ACHN (cell line): ENCODE data around the gene RABL2A.
"Not testable (repeated sequence)": the region's sequence is repeated elsewhere in the genome, so short reads cannot be mapped to it uniquely, and the experiment has no call there.

Experiments
- DNase-seq: peaks from one replicate; pipeline ENCODE4 v3.0.0-alpha.2; 2015
- in situ Hi-C: cut with HindIII; loops from 2 replicates; pipeline ENCODE4 v1.10.0; 2017; ENCODE audit warnings: low sequenced_read_pairs, low pct_ligation_motif_present, low pct_unique_long_range_greater_than_20kb

Gene RABL2A

DNA sequence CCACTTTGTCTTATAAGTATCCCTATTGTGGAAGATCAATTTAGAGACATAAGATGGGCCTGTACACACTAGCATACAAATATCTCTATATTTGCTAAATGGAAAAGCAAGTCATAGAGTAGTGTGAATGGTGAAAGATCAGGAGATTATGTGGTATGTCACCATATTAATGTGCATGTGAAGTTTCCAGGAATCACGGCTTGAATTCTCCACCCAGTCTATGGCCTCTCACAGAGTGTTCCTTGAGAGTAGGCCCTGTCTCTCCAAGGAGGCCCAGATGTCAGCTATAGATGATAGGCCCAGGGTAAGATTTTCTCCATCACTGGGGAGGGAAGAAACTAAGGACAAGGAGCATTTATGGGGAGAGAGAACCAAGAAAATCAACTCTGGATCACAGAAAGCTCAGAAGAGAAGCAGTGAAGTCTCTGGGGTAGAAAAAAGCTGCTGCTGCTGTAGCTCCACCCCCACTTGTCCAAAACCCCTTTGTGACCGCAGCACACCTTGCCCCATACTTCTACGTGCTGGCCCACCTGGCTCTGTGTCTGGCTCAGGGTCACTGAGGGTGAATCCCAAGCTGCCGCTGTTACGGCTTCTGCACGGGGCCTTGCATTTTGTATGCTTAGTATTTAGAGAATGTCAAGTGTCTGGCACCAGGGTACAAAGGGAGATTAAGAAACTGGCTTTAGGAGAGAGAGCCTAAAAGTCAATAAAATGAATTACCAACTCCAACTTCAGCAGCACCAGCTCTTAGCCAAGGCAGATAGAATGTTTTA, 37.9 kb downstream of the RABL2A start:
- in situ Hi-C loops, DNase-seq: not testable (repeated sequence)

DNA sequence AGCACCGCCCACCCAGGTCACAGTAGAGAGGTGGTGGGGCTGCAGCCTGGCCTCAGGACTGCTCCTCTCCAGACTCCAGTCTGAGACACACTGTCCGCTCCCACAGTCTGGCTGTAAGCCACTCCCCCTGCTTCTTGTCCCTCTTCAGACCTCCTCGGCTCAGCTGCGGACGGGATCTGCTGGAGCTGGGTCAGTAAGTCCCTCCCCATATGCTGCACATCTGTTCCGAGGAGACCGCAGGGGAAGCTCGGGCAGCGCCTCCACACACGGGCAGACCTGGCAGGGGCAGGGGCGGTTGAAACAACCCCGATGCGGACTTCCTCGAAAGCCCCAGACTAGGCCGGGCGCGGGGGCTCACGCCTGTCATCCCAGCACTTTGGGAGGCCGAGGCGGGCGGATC, 41.9 kb downstream of the RABL2A start:
- DNase-seq, in situ Hi-C loops: not testable (repeated sequence)

DNA sequence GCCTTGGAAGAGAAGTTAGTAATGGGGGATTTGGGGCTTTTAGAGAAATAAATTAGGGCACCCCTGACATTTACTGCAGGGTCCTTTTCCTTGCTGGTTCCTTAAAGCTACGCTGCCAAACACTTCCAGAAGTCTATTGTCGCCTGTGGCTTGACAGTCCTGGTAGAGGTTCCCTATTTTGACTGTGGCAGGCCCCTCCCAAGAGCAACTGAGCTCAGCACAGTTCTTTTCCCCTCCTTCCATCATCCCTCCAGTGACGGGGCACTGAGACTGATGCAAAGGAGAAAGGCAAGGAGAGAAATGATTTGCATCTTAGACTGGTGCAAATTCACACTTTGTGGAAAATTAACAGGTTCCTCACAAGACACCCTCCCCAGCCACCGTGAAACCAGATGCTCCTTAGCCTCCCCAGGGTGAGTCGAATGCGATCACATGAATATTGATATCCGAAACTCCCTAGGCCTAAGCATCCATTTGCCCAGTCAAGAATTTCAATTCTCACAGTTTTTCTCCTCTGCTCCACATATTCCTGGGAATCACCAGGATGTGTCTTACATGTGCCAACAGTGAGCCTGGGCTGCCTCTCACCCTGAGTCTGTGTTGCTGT, 45.4 kb downstream of the RABL2A start:
- DNase-seq = no peak
- in situ Hi-C loops = no loop called here

DNA sequence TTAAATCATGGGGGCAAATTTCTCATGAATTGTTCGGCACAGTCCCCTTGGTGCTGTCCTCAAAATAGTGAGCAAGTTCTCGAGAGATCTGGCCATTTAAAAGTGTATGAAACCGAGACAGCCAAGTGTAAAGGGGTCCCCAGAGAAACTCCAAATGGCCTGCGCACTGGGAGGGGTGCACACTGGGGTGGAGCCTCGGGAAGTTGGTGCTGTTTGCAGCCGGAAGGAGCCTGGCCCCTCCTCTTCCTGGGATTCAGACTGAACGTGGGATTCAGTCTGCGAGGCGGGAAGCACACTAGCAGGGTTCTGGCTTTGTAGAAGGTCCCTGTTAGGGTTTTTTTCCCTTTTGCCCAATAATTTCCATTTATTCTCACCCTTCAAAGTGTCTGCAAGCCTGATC, 48.8 kb downstream of the RABL2A start:
- no peak for DNase-seq
- in situ Hi-C loops = no loop called here

DNA sequence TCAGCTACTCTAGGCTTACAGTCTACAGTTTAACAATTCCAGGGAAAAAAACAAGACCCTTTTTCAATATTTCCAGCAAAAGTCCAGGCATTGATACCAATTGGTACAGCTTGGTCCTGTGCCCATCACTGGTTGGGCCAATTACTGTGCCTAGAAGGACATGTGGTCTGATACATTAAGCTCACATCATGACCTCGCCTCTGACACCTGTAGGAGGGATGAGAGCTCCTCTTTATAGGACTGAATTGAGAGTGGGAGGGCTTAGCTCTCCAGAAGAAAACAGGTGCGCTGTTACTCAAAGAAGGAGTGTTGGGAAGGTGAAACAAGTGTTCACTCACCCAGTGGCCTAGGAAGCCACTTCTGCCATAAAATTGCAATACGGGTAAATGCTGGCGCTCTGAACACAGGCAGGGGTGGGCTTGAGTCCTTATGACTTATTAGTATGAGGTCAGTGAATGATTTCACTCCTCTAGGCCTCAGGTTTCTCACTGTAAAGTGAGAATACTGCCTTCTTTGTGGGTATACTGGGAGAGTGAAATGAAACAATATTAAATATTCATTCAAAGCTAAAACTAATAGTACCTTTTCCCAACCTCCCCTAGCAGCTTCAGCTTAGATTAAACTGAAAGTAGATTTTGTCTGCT, 49.7 kb downstream of the RABL2A start:
- in situ Hi-C loops = no loop called here

DNA sequence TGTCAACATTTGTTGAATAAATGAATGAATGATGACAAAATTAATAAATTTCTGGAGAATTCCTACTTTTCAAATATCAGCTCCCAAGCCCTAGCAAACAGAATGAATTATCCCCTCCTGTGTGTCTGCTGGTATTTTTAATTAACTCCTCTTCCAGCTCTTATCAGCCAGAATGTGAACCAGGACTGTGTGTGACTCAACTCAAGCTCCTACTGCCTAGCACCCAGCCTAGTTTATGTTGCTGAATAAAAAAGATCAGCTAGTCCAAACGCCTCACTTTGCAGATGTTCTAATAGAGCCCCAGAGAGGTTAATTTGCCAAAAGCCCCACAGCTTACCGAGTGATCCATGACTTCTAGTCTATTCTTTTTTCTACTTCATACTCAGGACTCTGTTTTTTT, 50.3 kb downstream of the RABL2A start:
- in situ Hi-C loops = no loop called here
- no peak for DNase-seq

More for the DNA sequence above, 49.7 kb downstream of the RABL2A start:
- DNase-seq = no peak

DNA sequence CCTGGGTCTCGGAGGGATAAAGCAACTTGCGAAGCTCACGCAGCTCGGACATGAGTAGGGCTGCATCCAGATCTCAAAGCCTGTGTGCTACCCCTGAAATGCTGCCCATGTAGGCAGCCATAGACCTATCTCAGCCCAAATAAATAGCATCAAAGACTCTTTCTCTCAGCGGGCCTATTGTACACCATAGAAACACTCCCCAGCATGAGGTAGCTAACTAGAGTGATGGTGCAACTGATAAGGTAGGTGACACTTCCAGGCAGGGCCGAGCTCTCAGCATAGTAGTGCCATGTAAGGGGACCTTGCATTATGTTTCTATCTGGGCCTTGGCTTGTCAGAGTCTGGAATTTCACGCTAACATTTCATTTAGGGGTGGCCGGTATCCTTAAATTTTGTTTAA, 52.4 kb downstream of the RABL2A start:
- in situ Hi-C loops = no loop called here
- no peak for DNase-seq

DNA sequence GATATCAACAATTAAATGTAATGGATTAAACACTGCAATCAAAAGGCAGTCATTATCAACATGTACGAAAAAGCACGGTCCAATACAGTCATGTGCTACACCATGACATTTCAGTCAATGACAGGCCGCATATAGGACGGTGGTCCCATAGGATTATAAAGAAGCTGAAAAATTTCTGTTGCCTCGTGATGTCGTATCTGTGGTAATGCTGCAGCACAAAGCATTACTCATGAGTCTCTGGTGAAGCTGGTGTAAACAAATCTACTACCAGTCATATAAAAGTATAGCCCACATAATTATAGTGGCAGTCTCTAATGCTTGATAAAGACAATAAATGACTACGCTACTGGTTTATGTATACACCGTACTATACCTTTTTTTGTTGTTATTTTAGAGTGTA, 58.4 kb downstream of the RABL2A start:
- no peak for DNase-seq
- in situ Hi-C loops = no loop called here

DNA sequence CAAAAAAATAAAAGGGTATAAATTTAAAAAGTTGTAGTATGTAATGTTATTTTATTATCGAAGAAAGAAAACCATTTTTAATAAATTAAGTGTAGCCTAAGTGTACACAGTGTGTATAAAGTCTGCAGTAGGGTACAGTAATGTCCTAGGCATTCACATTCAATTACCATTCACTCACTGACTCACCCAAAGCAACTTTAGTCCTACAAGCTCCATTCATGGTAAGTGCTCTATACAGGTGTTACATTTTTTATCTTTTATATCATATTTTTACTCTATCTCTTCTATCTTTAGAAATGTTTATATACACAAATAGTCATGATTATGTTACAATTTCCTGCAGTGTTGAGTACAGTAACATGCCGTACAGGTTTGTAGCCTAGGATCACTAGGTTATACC, 59.5 kb downstream of the RABL2A start:
- no peak for DNase-seq
- in situ Hi-C loops = no loop called here

DNA sequence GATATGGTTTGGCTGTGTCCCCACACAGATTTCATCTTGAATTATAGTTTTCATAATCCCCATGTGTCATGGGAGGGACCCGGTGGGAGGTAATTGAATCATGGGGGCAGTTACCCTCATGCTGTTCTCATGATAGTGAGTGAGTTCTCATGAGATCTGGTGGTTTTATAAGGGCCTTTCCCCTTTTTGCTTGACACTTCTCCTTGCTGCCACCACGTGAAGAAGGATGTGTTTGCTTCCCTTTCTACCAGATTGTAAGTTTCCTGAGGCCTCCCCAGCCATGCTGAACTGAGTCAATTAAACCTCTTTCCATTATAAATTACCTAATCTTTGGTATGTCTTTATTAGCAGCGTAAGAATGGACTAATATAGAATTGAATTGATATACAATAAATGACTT, 63.8 kb downstream of the RABL2A start:
- in situ Hi-C loops, DNase-seq: not testable (repeated sequence)
